BJ (cell line): ENCODE data around the gene MORN3. TPM values are rescaled to one million over a fixed set of nuclear protein-coding genes. Genes with fewer than 3 reads are reported as not detected.

Source experiments
- CTCF ChIA-PET: fragments of 350-600 bp; formaldehyde crosslinking; extraction: SDS; loops from one replicate; lab custom pipeline; 2021; ENCODE audit warnings: antibody characterized with exemption, inconsistent platforms; lab: Yijun Ruan, JAX
- POLR2A ChIA-PET: fragments of 300-600 bp; sonication (Branson Sonifier 250); formaldehyde crosslinking; extraction: SDS; loops from one replicate; lab custom pipeline; 2021; ENCODE audit warnings: antibody characterized with exemption; lab: Charles Lee
- DNase-seq: peaks from one replicate; pipeline ENCODE4 v3.0.0-alpha.2; 2011; ENCODE audit warnings: low read depth
- H3K27me3 ChIP-seq: 2 replicates; pipeline ENCODE4 v1.6.0; 2011; ENCODE audit warnings: low read length; ENCODE audit not compliant: control insufficient read depth, insufficient read depth
- H3K36me3 ChIP-seq: 2 replicates; pipeline ENCODE4 v1.5.1; 2011; ENCODE audit warnings: low read length; ENCODE audit not compliant: control insufficient read depth, insufficient read depth
- H3K4me3 ChIP-seq: 2 replicates; pipeline ENCODE4 v1.5.1; 2011; ENCODE audit warnings: low read depth, mild to moderate bottlenecking, control low read depth, low read length
- polyA plus RNA-seq: library from polyadenylated mRNA; depleted of rRNA; stranded (reverse); fragments of >200 nt; gene quantifications from 2 replicates; pipeline ENCODE4 v1.2.3, GENCODE V29; 2011
- TF ChIP-seq, protein P1 (sequence below): IDR thresholded peaks from 2 replicates; pipeline ENCODE4 v1.5.1; 2011; ENCODE audit warnings: low read depth, mild to moderate bottlenecking, control low read depth, inconsistent platforms, low read length, moderate library complexity; ENCODE audit not compliant: insufficient read depth

Gene MORN3
- polyA plus RNA-seq, 1 experiment = 0.28 TPM

DNA sequence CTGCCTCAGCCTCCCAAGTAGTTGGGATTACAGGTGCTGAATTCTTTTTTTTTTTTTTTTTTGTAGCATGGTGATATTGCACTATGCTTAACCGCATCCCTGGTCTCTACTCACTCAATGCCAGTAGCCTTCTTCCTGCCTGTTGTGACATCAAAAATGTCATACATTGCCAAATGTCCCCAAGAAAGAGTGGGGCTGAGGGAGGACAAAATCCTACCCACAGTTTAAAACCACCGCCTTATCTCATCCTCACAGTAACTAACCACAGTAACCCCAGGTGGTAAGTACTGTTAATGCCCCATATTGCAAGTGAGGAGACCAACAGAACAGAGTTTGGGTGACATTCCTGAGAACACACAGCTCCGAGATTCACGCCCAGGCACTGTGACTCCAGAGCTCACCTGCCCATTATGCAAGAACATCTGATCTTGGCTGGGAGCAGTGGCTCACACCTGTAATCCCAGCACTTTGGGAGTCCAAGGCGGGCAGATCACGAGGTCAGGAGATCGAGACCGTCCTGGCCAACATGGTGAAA, 19.6 kb downstream of the MORN3 start:
- no peaks in the 10 kb centered on the region for H3K27me3 ChIP-seq
- TF ChIP-seq, protein P1, sequence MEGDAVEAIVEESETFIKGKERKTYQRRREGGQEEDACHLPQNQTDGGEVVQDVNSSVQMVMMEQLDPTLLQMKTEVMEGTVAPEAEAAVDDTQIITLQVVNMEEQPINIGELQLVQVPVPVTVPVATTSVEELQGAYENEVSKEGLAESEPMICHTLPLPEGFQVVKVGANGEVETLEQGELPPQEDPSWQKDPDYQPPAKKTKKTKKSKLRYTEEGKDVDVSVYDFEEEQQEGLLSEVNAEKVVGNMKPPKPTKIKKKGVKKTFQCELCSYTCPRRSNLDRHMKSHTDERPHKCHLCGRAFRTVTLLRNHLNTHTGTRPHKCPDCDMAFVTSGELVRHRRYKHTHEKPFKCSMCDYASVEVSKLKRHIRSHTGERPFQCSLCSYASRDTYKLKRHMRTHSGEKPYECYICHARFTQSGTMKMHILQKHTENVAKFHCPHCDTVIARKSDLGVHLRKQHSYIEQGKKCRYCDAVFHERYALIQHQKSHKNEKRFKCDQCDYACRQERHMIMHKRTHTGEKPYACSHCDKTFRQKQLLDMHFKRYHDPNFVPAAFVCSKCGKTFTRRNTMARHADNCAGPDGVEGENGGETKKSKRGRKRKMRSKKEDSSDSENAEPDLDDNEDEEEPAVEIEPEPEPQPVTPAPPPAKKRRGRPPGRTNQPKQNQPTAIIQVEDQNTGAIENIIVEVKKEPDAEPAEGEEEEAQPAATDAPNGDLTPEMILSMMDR = no peak
- no peak overlapping the region for H3K4me3 ChIP-seq
- DNase-seq = no peak
- H3K36me3 ChIP-seq = 0 out of 2 replicates have a peak, but pooled peaks cover 1% of the 10 kb centered on the region
- ChIA-PET POLR2A (no interaction called here), CTCF (no interaction called here)

DNA sequence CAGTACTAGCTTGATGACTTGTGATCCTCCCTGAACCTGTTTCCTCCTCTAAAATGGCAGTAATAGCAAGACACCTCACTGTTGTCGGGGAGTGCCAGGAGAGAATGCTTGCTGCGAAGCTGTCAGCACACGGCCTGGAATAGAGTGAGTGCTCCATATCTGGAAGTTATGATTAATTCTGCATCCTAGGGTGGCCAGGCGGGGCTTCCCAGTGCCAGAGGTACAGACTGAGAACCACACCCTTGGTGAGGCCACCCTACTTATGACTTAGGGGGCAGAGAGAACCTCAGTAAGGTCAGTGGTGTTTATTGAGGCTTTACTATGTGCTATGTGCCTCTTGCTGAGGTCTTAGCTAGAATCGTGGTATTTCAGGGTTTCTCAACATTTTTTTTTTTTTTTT, 20.1 kb downstream of the MORN3 start:
- ChIA-PET CTCF (interaction anchor here (0.6 to 2.0 kb wide), 3 partner anchors 19 to 318 kb away, joined by 3 to 4 read pairs (median 3); no protein-coding TSS in a partner anchor), POLR2A (no interaction called here)
- DNase-seq = no peak
- H3K36me3 ChIP-seq = 0 out of 2 replicates have a peak, but pooled peaks cover 1% of the 10 kb centered on the region
- TF ChIP-seq, protein P1 = no peak
- no peaks in the 10 kb centered on the region for H3K27me3 ChIP-seq
- no peak overlapping the region for H3K4me3 ChIP-seq

DNA sequence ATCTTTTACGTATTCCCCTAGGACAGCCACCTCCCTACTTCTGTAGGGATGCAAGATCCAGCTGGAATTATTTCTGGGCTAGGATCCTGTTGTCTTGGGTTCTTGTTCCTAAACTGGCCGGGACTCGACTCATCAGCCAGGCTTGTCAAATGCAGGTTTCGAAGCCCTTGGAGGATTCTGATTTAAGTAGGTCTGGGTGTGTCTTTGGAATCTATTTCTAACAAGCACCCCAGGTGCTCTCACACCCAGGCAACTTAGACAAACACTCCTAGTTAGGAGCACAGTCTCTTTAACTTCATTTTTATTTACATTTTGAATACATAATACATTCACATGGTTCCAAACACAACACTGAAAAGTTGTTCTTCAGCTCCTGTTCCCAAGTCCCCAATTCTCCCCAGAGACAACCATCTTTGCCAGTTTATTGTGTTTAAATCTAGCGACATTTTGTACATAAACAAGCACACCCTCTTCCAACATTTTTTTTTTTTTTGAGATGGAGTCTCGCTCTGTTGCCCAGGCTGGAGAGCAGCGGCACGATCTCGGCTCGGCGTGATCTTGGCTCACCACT, 20.9 kb downstream of the MORN3 start:
- Histone ChIP-seq H3K27me3 (no peaks in the 10 kb centered on the region), H3K4me3 (no peak overlapping the region), H3K36me3 (0 out of 2 replicates have a peak, but pooled peaks cover 1% of the 10 kb centered on the region)
- TF ChIP-seq, protein P1 = no peak
- CTCF ChIA-PET = interaction anchor here (0.6 to 2.0 kb wide), 3 partner anchors 8 to 164 kb away, joined by 3 to 4 read pairs (median 3); no protein-coding TSS in a partner anchor
- DNase-seq = no peak
- POLR2A ChIA-PET = no interaction called here

DNA sequence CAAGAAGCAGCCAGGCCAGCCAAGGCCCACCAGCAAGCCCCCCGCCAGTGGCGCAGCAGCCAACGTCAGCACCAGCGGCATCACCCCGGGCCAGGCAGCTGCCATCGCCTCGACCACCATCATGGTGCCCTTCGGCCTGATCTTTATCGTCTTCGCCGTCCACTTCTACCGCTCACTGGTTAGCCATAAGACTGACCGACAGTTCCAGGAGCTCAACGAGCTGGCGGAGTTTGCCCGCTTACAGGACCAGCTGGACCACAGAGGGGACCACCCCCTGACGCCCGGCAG, 28.2 kb downstream of the MORN3 start:
- Histone ChIP-seq H3K4me3 (no peak overlapping the region), H3K27me3 (no peaks in the 10 kb centered on the region), H3K36me3 (peaks cover 2% of the 10 kb centered on the region; the same call in 1 of the 2 replicates)
- TF ChIP-seq, protein P1 = no peak
- no peak for DNase-seq
- ChIA-PET POLR2A (no interaction called here), CTCF (interaction anchor here (0.5 to 1.3 kb wide), 3 partner anchors 10 to 253 kb away, joined by 3 to 4 read pairs (median 4); no protein-coding TSS in a partner anchor)

DNA sequence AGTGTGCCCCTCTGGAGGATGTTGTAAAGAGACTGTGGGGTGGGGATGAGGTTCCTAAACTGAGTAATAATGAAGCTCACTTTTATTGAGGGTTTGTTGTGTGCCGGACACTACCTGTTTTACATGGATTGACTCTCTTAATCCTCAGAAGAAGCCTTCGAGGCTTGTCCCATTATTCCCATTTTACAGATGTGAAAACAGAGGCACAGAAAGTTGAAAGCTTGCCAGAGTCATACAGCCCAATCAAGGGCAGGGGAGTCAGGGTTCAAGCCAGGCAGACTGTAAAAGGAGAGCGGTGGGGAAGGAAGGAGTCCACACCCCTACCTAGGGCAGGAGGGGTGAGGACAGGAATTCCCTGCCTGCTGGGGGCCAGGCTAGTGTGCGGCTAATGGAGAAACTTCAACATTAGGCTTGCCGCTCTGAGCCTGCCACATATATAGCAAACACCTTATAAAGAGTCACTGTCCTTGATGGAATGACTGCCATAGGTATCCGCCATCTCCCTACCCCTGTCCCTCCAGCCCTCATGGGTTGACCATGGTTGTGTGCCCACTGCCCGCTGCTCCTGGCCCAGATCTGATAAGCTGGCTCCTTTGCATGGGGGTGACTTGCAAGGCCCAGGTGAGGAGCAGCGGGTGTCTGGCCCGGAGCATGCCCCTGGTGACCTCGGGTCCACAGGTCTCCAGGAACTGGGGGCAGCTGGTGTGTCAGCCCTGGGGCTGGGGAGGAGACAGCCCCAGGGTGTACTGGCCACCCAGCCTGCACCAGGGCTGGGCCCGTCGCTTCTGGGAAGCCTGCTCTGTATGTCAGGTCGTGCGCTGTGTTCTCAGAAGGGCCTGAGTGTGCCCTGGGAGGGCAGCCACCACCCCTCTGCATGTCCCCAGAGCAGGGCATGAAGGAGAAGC, 30.9 kb downstream of the MORN3 start:
- H3K36me3 ChIP-seq = peaks cover 2% of the 10 kb centered on the region; the same call in 1 of the 2 replicates
- TF ChIP-seq, protein P1 = no peak
- no peak overlapping the region for H3K4me3 ChIP-seq
- ChIA-PET POLR2A (no interaction called here), CTCF (interaction anchor here (1.4 to 2.2 kb wide), 2 partner anchors 11 to 48 kb away, joined by 3 to 7 read pairs; no protein-coding TSS in a partner anchor)
- DNase-seq = no peak
- no peaks in the 10 kb centered on the region for H3K27me3 ChIP-seq
